DND-41 (cell line): ENCODE data around the gene MICU2.

Source experiments
- ATAC-seq: fragments of 200-7000 bp; cut with Tn5 transposase; 3 replicates; pipeline ENCODE4 v1.9.1; 2021; ENCODE audit warnings: low read depth; ENCODE audit not compliant: insufficient read depth
- DNase-seq: peaks from one replicate; pipeline ENCODE4 v3.0.0-alpha.2; 2020
- H2AFZ ChIP-seq: 2 replicates; pipeline ENCODE4 v1.6.0; 2012; ENCODE audit warnings: low read depth, low read length
- H3K27ac ChIP-seq: 2 replicates; pipeline ENCODE4 v1.5.1; 2012; ENCODE audit warnings: low read length, inconsistent platforms
- H3K27me3 ChIP-seq: fragments of 200-600 bp; sonication (generic); 2 replicates; pipeline ENCODE4 v1.6.0; 2012; ENCODE audit warnings: low read length, mild to moderate bottlenecking, inconsistent platforms; ENCODE audit not compliant: insufficient read depth, poor library complexity
- H3K36me3 ChIP-seq: 2 replicates; pipeline ENCODE4 v1.5.1; 2012; ENCODE audit warnings: low read length, inconsistent platforms; ENCODE audit not compliant: insufficient read depth
- H3K4me1 ChIP-seq: 2 replicates; pipeline ENCODE4 v1.5.1; 2012; ENCODE audit warnings: mild to moderate bottlenecking, low read length; ENCODE audit not compliant: insufficient read depth
- H3K4me2 ChIP-seq: 2 replicates; pipeline ENCODE4 v1.6.0; 2012; ENCODE audit warnings: mild to moderate bottlenecking, moderate library complexity, low read length, inconsistent platforms; ENCODE audit not compliant: insufficient read depth
- H3K4me3 ChIP-seq, 2 experiments: fragments of 200-600 bp in 1 of 2; shearing (Covaris generic) in 1 of 2; 2 replicates each; pipeline ENCODE4 v1.5.1; 2012 to 2016; ENCODE audit warnings: inconsistent platforms in 2 of 2, low read length in 2 of 2, mild to moderate bottlenecking in 2 of 2, low read depth in 1 of 2, moderate library complexity in 1 of 2
- H3K79me2 ChIP-seq: 2 replicates; pipeline ENCODE4 v1.6.0; 2012; ENCODE audit warnings: low read length, inconsistent platforms; ENCODE audit not compliant: insufficient read depth
- H3K9ac ChIP-seq: 2 replicates; pipeline ENCODE4 v1.6.0; 2012; ENCODE audit warnings: low read depth, mild to moderate bottlenecking, inconsistent platforms, low read length, moderate library complexity
- H3K9me3 ChIP-seq: 2 replicates; pipeline ENCODE4 v1.5.1; 2012; ENCODE audit warnings: low read length, moderate library complexity, mild to moderate bottlenecking, inconsistent platforms; ENCODE audit not compliant: insufficient read depth, severe bottlenecking
- H4K20me1 ChIP-seq: 2 replicates; pipeline ENCODE4 v1.6.0; 2012; ENCODE audit warnings: low read length; ENCODE audit not compliant: insufficient read depth
- EZH2 ChIP-seq: IDR thresholded peaks from 3 replicates; pipeline ENCODE4 v1.6.1; 2012; ENCODE audit warnings: borderline replicate concordance, low read depth, mild to moderate bottlenecking, moderate library complexity, low read length, inconsistent platforms; ENCODE audit not compliant: severe bottlenecking
- TF ChIP-seq, protein P1 (sequence below): IDR thresholded peaks from 2 replicates; pipeline ENCODE4 v1.5.1; 2012; ENCODE audit warnings: borderline replicate concordance, low read length, moderate library complexity, mild to moderate bottlenecking; ENCODE audit not compliant: poor library complexity, severe bottlenecking; ENCODE audit errors: extremely low read depth

Gene MICU2

DNA sequence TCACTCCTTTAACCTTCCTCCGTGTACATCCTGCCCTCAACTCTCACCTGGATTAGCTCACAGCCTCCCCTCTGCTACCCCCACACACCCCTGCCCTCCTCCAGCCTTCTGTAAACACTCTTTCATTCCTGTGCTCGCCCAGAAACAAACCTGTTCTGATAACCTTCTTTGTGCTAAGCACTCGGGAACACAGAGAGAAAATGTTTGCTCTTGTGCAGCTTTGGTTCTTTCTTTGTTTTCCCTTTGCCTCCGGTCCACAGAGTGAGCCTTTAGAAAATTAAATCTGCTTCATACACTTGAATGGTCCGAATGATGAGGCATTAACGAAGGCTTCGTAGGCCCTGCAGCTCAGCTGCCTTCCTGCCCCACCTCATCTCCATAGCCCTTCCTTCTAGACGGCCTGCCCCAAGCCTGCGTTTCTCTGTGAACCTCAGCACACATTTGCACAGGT, 138.2 kb downstream of the MICU2 start:
- Histone ChIP-seq H3K27me3 (no peaks in the 10 kb centered on the region), H4K20me1 (no peaks in the 10 kb centered on the region), H3K79me2 (no peaks in the 10 kb centered on the region), H3K36me3 (no peaks in the 10 kb centered on the region), H3K4me1 (no peaks in the 10 kb centered on the region), H3K4me3 (no peak overlapping the region), H3K27ac (no peak overlapping the region), H2AFZ (no peak overlapping the region), H3K4me2 (no peak overlapping the region), H3K9ac (no peak overlapping the region), H3K9me3 (no peaks in the 10 kb centered on the region)
- DNase-seq (no peak), ATAC-seq (no peak)
- no peak for TF ChIP-seq EZH2
- TF ChIP-seq, protein P1, sequence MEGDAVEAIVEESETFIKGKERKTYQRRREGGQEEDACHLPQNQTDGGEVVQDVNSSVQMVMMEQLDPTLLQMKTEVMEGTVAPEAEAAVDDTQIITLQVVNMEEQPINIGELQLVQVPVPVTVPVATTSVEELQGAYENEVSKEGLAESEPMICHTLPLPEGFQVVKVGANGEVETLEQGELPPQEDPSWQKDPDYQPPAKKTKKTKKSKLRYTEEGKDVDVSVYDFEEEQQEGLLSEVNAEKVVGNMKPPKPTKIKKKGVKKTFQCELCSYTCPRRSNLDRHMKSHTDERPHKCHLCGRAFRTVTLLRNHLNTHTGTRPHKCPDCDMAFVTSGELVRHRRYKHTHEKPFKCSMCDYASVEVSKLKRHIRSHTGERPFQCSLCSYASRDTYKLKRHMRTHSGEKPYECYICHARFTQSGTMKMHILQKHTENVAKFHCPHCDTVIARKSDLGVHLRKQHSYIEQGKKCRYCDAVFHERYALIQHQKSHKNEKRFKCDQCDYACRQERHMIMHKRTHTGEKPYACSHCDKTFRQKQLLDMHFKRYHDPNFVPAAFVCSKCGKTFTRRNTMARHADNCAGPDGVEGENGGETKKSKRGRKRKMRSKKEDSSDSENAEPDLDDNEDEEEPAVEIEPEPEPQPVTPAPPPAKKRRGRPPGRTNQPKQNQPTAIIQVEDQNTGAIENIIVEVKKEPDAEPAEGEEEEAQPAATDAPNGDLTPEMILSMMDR: no peak

DNA sequence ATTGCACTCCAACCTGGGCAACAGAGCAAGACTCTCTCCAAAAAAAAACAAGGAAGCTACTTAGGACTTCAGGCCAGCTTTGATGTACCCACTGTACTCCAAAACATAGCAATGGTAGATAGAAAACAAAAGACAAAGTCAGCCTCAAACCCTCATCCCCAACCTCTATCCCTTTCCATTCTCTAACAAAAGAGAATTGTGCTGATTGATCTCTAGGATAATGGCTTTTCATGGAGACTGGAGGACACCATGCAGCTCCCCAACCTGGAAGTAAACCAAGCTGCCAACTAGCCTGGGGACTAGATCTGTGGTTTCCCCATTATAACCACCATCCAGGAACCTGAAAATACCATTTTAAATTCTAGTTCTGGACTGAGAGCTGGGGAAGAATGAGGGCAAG, 140.5 kb downstream of the MICU2 start:
- no peaks in the 10 kb centered on the region for H3K27me3 ChIP-seq
- no peak for DNase-seq

DNA sequence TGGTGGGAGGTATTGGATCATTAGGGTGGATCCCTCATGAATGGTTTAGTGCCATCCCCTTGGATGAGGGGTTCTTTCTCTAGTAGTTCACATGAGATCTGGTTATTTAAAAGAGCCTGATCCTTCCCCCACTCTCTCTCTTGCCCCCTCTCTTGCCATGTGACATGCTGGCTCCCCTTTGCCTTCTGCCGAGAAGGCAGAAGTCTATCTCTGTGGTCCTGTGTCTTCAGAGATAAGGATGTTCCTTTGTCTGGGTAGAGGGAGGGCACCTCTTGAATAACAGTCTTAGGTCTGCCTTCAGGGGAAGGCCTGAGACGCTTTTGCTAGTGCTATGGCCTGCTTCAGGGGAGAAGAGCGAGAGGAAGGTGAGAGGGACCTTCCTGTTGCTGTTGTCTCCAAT, 142.8 kb downstream of the MICU2 start:
- no peaks in the 10 kb centered on the region for H3K9me3 ChIP-seq
- H2AFZ ChIP-seq: no peak overlapping the region
- H3K4me2 ChIP-seq: no peak overlapping the region
- peaks cover 9% of the 10 kb centered on the region; the same call in 1 of the 2 replicates for H3K36me3 ChIP-seq
- peaks cover 36% of the 10 kb centered on the region for H3K79me2 ChIP-seq
- no peak overlapping the region for H3K4me3 ChIP-seq
- TF ChIP-seq, protein P1: no peak
- no peak for TF ChIP-seq EZH2
- ATAC-seq: no peak
- peaks cover 13% of the 10 kb centered on the region; the same call in 1 of the 2 replicates for H4K20me1 ChIP-seq
- peaks cover 25% of the 10 kb centered on the region for H3K4me1 ChIP-seq
- DNase-seq: no peak
- no peak overlapping the region for H3K9ac ChIP-seq
- H3K27ac ChIP-seq: no peak overlapping the region
- no peaks in the 10 kb centered on the region for H3K27me3 ChIP-seq

More for the DNA sequence above, 140.5 kb downstream of the MICU2 start:
- no peak overlapping the region for H3K4me2 ChIP-seq
- no peak for ATAC-seq
- no peak overlapping the region for H3K4me3 ChIP-seq
- H3K4me1 ChIP-seq: peaks cover 8% of the 10 kb centered on the region
- H3K9ac ChIP-seq: no peak overlapping the region
- no peak overlapping the region for H3K27ac ChIP-seq
- no peak overlapping the region for H2AFZ ChIP-seq
- no peak for TF ChIP-seq EZH2
- TF ChIP-seq, protein P1: no peak
- peaks cover 13% of the 10 kb centered on the region for H3K79me2 ChIP-seq
- peaks cover 3% of the 10 kb centered on the region; the same call in 1 of the 2 replicates for H3K36me3 ChIP-seq
- H4K20me1 ChIP-seq: no peaks in the 10 kb centered on the region
- no peaks in the 10 kb centered on the region for H3K9me3 ChIP-seq
